C4-2B (cell line): ENCODE measurements around the gene MAP7D3.

Experiments
- CTCF ChIP-seq: fragments of 450-650 bp; conservative IDR thresholded peaks from 2 replicates; pipeline ENCODE4 v1.5.1; 2017; ENCODE audit warnings: mild to moderate bottlenecking
- ZFX ChIP-seq: fragments of 450-650 bp; IDR thresholded peaks from 2 replicates; pipeline ENCODE4 v1.6.1; 2017

GRCh38 chrX:136251041-136251991 is at the start of gene MAP7D3:
- TF ChIP-seq CTCF, result no peak
- no peak for TF ChIP-seq ZFX
